GM21737 (cell line): Measurements from ENCODE around the gene ANK3.

Source experiments
- ATAC-seq: cut with Tn5 transposase; IDR thresholded peaks from one replicate; pipeline ENCODE4 v1.9.1; 2021; ENCODE audit warnings: mild to moderate bottlenecking, moderate library complexity; ENCODE audit not compliant: unreplicated experiment

Gene ANK3

DNA sequence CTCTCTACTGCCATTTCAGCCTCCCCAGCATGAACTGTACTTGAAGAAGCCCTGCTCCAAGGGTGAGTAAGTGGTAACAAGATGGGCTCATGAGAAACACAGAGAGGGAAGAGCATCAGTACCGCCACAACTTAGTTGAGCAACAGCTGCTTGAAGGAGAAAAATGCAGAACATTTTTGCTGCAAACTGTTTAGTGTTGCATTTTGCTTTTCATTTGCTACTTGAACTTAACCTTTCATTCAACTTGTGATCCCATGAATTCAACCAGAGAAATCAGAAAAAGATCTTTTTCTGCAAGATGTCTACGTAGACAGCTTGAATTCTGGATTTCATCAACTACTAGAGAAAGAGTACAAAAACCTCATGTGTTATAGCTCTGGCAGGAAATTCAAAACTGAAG is 40.7 kb downstream of the ANK3 start:
- ATAC-seq, result no peak

DNA sequence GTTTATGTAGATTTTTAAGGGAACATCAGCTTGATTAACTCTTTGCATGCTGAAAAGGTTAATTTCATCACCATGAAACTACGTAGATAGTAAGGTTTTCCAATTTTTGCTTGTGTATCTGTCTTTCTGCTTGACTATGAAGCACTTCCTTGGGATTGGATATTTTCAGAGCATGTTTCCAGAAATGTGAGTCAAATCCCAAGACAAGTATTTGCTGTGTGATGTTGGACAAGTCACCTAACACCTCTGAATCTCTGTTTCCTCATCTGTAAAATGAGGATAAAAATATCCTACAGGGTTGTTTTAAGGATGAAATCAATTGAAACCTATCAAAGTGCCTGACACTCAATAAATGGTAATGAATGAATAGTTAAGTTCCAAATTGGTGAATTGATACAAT is 42.4 kb downstream of the ANK3 start:
- ATAC-seq, result no peak

DNA sequence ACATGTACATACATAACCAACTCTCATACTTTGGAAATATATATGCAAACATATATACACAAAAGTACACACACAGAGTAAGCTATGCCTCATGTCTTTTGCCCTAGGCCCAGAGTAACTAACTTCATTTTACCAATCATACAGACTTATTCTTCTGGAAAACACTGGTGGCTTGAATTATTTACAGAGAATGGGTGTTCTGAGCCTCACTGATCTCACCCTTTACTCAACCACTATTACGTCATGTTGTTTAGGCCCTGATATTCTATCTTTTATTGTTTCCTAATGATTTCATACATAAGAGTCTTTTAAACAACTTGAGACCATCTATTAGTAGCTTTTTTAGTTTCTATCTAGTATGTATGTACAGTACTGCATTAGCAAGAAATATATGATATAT is 43.0 kb downstream of the ANK3 start:
- no peak for ATAC-seq

DNA sequence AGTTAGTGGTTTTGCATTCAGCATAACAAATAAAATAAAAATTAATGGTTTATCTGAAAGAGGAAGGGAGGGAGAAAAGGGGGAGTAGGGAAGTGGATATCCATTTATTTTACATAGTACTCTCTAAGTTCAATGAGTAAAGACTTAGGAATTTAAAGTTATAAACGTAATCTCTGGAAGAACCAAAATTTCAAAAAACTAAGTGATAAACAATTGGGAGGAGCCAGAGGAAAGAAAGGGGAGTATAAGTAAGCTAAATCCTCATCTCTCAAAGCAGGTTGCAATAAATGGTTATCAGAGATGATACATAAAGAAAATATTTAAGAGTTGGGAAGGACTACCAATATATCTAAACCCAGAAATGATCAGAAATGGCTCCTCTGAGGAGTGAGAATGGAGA is 46.4 kb downstream of the ANK3 start:
- no peak for ATAC-seq

DNA sequence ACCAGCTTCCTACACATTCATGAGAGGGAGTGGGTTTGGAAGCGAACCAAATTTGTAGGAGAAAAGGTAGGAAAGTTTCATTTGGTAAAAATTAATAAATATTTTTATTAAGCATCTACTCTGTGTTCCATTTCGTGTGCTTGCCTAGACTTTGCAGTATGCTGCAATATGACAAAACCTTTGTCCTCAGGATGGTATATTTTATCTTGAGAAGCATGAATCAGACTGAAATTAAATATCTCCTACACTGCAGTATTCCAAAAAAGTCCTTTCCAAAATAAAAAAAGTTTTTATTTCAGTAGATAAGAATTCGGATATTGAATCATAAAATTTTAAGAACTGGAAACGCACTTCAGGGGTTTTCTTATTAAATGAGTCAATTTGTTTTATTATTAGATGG is 47.7 kb downstream of the ANK3 start:
- no peak for ATAC-seq

DNA sequence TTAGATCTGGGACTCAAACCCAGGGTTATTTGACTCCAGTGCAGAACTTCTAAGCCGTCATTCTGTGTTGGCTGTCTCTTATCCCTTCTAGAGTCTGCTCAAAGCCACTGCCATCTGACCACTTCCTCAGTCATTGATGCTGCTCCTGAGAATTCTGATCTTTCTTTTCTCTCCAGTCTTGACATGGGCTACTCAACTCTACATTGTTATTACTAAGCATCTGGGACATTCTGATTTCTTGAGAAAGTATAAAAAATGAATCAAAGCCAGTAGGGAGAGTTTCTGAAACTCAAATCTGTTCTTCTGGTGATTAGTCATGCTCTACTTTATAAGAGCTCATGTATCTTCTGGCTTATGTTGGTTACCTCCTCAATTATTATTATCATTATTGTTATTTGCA is 48.7 kb downstream of the ANK3 start:
- ATAC-seq, result no peak

DNA sequence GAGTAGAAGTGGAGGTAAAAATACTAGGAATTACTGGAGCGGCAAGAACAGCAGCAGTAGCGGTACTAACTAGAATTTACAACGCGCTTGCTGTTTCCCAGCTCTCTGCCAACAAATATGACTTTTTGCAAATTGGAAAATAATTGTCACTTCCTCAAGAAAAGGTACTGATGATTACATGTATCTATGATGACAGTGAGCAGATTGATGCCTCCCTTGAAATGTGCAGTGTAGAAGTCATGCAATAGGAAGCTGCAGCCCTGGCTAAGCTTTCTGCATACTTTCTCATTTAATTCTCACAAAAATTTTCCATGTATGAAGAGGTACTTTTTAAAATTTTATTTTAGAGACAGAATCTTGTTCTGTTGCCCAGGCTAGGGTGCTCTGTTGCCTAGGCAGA is 49.9 kb downstream of the ANK3 start:
- no peak for ATAC-seq

DNA sequence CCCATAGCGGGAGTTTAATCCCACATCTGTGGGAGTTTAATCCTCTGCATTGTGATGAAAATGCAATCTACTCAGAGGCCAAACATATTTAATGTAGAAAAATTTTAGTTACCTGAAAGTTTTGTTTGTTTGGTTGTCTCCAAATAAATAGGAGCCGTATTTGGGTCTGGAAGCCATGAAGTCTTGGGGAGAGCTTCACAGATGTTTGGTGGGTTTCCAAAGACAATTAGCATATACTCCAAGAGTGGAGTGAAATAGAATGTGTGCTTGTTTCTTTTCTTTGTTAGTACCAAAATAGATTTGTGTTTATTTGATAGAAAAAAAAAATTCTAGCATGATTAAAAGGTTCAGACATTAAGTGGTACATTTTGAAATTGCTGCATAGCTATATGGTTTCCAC is 50.9 kb downstream of the ANK3 start:
- ATAC-seq, result no peak

DNA sequence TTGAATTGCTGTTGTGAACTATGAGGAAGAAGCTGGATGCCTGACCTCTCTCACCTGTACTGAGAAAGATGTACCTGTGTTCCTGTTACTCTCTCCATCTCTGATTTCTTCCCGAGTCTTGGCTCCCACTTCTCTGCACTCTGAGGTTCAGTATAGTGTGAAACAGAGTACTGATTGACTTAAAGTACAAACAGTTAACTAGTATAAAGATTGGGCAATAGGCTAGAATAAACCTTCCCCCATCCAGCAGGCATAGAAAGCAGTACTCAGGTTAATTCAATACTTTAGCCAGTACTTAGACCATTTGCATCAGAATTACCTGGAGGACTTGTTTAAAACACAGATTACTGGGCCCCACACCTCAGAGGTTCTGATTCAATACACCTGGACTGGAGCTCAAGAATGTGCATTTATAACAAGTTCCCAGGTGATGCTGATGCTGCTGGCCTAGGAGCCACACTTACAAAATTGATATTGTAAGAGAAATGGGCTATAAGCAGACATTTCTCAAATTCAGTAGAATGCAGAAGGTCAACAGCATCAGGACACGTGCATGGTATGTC is 51.6 kb downstream of the ANK3 start:
- no peak for ATAC-seq

DNA sequence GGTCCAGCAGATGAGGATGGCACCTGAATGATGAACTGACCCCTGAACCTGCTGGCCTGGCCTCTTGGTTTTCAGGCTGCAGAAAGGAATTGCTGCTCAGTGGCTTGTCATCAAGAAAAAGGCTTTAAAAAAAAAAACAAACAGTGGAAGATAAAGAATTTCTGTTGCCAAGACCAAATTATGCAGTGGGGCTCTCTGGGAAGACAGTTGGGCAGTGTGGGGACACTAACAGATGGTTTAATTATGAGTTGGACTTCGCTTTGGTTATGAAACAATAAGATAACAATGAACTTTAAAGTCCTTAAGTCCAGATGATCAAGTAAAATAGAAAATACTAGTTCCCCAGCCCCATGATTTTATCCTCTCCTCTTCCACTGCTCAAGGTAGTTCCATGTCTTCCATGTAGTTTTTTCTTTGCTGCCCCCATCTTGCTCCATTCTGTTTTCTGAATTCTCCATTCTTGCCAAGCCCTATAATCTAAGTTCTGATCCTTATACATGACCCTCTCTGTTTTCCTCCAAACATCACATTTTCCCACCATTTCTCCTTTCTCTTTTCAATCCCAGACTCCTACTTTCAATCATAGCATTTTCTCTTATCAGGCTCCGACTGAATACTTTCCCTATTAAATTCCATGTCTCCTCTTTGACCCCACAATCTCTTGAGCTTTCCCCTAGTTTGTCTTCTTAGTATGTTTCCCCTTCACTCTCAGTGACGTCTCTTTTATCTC is 52.6 kb downstream of the ANK3 start:
- ATAC-seq, result no peak

DNA sequence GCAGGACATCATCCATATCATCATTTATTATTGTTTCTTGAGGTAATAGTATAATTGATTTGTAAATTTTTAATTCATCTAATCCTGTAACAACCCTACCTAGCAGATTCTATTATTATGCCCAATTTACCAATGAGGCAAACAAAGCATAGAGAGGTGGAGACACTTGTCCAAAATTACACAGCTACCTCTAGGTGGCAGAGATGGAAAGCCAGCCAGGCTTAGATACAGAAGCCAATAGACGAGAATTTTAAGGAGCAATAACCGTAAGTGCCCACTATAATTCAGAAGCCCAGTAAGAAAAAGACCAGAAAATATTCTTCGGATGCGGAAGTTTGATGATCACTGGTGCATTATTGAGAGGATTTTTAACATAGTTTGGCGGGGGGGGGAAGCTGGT is 54.0 kb downstream of the ANK3 start:
- ATAC-seq, result no peak

DNA sequence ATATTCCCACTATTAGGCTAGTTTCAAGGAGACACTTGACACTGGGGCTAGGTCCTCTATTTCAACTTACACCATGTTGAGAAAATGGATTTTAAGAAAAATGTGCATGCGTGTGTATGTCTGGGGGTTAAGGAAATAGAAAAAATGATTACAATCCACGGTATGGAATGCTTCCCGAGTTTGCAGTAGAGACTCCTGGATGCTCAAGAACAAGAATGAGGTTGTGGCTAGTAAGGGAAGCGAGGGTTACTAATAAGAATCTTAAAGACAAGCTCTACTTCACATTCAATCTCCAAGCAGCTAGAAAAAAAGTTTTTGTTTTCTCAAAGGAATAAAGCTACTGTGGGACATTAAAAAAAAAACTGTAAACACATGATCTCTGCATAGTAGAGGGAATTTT is 54.7 kb downstream of the ANK3 start:
- no peak for ATAC-seq

DNA sequence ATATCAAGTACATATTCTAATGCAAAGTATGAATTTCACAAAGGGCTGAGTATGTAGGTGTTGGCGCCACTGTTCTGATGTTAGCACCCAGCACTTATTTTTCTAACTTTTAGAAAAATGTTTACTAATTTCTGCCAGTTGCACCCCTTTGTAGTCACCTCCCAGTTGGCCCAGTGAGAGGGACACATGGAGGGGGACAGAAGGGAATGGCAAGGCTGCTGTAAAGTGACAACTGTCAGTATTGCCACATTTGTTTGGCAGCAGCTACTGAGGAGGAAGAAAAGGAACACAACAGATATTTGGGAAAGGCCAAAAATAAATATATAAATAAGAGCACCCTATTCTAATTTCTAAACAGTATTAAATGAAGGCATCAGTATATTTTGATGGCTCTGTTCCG is 57.3 kb downstream of the ANK3 start:
- ATAC-seq, result no peak

DNA sequence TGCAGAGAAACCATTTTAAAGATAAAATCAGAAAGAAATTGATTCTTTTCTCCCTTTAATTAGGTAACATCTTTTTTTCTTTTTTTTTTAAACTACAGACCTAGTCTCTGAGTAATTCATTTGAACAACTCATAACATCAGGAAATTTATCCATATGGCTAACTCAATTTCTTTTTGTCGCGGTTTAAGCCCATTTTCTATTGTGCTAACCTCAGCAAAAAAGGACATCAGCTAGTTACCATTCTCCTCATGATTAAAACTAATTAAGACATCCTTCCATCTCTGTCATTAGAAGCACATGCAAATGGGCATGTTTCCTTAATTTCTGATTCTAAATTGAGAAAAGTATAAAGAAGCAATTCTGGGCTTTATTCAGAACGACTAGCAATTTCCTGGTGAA is 57.8 kb downstream of the ANK3 start:
- ATAC-seq, result no peak

DNA sequence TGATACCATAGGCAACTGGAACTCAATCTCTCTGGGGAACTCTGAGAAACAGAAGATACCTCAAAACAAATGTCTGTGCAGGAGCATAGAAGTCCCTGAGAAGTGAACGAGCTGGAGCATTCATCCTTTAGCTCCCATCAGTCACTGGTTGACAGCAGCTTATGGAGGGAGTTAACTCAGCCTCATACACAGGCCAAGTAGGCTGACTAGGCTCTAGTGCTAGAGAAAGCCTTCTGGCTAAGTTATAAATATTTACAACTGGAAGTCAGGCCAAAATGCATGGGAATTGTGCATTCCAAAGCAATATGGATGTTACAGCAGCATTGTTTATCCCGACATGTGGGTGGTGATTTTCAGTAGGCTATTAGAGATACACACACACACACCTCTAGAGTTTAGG is 66.5 kb downstream of the ANK3 start:
- no peak for ATAC-seq

DNA sequence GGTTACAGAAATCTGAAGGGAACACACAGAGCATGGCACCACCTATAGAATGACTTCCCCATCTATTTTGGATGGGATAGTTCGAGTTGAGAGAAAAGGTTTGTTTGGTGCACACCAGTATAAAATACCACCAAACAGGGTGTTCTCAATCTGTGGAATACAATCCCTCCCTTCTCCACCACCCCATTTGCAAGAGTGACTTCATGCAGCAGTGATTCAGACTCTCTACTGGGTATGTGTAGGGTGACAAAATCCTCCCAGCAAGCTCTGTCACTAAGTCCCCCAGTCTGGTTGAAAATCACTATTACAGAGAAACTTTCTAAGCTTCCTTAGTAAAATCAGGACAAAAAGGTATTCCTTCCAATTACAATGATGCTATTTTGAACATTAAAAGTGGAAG is 69.0 kb downstream of the ANK3 start:
- ATAC-seq, result no peak

DNA sequence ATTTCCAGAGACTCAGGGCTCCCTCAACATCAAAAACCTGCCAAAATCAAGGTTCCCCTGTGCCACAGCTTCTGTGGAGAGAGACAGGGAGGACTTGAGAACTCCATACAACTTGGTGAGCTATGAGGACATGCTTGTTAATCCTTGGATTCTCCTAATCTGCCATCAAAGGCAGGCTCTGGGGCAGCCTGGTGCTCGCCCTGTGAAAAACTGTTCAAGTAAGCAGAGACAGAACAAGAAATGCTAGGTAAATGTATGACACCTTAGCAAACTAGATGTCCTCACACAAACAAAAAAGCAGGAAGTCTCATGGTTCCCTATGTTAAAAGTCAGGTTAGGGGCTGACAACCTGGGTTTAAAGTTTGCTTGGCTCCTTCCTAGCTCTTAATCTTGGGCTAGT is 73.6 kb downstream of the ANK3 start:
- no peak for ATAC-seq

DNA sequence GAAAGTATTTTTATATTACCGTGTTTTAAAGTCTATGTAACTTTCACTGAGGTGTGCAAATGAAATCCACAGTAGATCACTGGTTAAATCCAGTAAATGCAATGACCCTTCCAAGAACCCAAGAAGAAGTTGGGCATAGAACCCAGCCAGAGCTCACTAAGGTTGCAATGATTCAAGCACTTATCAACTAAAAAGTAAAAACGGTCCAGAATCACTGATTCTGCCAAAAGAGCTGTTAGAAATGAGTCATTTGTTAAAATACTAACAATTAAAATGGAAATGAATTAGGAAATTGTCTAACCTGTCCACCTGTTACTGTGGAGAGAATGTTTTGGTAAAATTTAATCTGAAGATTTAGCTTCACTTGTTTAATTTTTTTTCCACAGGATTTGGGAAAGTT is 74.4 kb downstream of the ANK3 start:
- ATAC-seq, result no peak

DNA sequence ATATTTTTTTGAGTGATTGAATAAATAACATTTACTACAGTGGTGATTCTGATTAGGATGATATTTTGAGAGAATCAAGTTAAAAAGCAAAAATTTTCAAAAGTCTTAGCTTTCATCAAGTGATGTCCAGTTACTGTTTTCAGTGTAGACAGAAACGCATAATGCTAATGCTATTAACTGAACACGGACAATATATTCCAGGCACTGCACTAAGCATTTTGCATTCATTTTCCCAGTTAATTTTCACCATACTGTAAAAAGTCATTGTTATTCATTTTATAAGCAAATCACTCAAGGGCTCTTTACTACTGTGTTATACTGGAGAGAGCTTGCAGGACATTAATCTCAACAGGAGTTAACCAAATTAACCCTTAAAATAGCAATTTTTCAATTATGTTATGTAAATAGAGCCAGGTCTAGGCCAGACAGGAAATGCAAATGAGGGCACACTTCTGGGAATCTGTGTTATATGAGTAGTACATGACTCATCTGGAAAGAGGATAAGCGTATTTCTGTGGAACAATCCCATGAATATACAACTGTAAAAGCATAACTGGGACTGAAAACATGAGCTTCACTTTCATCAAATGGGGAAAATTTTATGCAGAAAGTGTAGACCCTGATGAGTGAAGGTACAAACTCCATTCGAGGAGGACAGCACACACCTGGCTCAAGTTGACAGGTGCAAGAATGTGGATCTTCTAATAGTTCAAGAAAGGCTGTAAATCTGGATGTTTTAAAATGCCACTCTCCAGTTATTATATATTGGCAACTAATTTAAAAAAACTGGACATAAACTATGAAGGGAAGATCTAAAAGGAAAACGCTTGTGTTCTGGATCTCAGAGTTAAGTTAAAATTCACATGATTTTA is 75.4 kb downstream of the ANK3 start:
- ATAC-seq, result no peak

DNA sequence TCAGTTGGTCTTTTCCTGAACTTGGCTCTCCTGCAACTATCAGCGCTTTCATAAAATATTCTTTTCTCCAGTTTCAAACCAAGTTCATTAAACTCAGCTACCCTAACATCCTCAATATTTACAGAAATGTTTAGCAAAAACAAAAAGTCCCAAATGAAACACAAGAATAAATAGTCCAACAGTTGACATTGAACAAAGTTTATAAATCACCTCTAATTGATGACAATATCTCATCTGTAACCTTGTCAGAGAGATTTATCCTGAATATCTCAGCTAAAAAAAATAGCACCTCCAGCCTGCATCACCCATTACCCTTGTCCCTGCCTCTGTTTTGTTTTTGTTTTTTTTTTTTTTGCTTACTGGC is 76.1 kb downstream of the ANK3 start:
- no peak for ATAC-seq

DNA sequence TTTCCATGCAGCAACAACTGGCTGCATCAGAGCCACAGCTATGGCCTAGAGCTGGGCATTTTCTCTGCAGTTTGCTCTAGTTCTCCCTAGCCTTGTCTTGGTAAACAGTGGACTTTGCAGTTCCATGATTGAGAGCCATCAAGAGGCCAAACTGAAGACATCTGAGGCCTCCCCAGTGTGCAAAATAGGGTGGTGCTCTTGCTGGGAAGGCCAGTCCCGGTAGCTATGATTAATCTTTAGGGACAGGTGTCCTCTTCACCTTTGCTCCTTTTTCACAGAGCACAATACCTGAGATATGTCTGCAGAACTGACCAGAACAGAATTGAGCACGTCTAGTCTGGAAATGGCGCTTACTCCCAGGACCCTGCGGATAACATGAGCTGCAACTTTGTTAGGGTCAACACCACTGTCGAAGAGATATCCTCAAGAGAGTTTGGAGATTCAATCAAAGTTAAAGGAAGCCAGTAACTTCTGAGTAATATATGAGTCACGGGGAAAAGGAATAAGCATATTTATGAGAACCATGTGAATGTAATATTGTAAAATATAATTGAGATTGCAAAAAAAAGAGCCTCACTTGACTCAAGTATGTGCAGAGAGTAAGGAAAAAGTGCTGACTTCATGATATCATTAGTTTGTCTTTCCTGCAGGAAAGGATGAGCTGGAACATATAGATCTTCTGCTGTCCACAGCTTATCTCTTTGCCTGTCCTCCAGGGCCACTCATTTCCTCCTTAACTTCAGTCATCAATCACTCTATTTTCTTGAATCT is 76.7 kb downstream of the ANK3 start:
- no peak for ATAC-seq

DNA sequence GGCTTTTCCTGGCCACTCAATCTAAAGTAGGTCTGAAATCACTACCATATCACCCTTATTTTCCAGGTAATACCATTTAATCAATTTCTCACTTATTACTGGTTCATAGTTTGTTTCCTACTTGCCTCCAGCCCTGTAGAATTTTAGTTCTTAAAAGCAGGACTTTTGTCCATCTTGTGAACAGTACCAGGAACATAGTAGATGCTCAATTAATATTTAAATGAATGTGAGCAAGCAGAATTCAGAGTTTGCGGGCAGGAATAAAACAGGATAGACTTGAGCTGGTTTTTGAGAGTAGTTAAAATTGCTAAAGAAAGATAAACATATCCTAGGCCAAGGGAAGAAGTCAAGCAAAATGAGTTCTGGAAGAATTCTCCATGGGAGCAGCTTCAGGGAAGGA is 77.9 kb downstream of the ANK3 start:
- ATAC-seq, result no peak
